ENCODE data around the gene CKAP4. TPM values are rescaled to one million over a fixed set of nuclear protein-coding genes. Genes with fewer than 3 reads are reported as not detected.

Gene CKAP4
- total and polyA plus RNA-seq, 2 experiments from 2014 or later, result 32.3 to 58.8 TPM

GRCh38 chr12:106213662-106214061, 34.2 kb downstream of the CKAP4 start (continued):
- TF ChIP-seq, protein P1, sequence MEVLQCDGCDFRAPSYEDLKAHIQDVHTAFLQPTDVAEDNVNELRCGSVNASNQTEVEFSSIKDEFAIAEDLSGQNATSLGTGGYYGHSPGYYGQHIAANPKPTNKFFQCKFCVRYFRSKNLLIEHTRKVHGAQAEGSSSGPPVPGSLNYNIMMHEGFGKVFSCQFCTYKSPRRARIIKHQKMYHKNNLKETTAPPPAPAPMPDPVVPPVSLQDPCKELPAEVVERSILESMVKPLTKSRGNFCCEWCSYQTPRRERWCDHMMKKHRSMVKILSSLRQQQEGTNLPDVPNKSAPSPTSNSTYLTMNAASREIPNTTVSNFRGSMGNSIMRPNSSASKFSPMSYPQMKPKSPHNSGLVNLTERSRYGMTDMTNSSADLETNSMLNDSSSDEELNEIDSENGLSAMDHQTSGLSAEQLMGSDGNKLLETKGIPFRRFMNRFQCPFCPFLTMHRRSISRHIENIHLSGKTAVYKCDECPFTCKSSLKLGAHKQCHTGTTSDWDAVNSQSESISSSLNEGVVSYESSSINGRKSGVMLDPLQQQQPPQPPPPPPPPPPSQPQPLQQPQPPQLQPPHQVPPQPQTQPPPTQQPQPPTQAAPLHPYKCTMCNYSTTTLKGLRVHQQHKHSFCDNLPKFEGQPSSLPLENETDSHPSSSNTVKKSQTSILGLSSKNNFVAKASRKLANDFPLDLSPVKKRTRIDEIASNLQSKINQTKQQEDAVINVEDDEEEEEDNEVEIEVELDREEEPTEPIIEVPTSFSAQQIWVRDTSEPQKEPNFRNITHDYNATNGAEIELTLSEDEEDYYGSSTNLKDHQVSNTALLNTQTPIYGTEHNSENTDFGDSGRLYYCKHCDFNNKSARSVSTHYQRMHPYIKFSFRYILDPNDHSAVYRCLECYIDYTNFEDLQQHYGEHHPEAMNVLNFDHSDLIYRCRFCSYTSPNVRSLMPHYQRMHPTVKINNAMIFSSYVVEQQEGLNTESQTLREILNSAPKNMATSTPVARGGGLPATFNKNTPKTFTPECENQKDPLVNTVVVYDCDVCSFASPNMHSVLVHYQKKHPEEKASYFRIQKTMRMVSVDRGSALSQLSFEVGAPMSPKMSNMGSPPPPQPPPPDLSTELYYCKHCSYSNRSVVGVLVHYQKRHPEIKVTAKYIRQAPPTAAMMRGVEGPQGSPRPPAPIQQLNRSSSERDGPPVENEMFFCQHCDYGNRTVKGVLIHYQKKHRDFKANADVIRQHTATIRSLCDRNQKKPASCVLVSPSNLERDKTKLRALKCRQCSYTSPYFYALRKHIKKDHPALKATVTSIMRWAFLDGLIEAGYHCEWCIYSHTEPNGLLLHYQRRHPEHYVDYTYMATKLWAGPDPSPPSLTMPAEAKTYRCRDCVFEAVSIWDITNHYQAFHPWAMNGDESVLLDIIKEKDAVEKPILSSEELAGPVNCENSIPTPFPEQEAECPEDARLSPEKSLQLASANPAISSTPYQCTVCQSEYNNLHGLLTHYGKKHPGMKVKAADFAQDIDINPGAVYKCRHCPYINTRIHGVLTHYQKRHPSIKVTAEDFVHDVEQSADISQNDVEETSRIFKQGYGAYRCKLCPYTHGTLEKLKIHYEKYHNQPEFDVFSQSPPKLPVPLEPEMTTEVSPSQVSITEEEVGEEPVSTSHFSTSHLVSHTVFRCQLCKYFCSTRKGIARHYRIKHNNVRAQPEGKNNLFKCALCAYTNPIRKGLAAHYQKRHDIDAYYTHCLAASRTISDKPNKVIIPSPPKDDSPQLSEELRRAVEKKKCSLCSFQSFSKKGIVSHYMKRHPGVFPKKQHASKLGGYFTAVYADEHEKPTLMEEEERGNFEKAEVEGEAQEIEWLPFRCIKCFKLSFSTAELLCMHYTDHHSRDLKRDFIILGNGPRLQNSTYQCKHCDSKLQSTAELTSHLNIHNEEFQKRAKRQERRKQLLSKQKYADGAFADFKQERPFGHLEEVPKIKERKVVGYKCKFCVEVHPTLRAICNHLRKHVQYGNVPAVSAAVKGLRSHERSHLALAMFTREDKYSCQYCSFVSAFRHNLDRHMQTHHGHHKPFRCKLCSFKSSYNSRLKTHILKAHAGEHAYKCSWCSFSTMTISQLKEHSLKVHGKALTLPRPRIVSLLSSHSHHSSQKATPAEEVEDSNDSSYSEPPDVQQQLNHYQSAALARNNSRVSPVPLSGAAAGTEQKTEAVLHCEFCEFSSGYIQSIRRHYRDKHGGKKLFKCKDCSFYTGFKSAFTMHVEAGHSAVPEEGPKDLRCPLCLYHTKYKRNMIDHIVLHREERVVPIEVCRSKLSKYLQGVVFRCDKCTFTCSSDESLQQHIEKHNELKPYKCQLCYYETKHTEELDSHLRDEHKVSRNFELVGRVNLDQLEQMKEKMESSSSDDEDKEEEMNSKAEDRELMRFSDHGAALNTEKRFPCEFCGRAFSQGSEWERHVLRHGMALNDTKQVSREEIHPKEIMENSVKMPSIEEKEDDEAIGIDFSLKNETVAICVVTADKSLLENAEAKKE (CRISPR knock-in tag; IDR thresholded peaks at IDR 0.05), result no peak
- TF ChIP-seq NANOG (IDR thresholded peaks at IDR 0.05; ENCODE audit: borderline replicate concordance) (no peak), CTCF (conservative IDR thresholded peaks at IDR 0.05; ENCODE audit: low read depth in 2 of 2) (no peak), ZNF331 (CRISPR knock-in tag; IDR thresholded peaks at IDR 0.05; ENCODE audit: low read depth) (no peak), ETS1 (IDR thresholded peaks at IDR 0.05) (no peak), POLR2AphosphoS5 (IDR thresholded peaks at IDR 0.05; ENCODE audit: low read depth) (no peak), EZH2phosphoT487 (IDR thresholded peaks at IDR 0.05; ENCODE audit: unreplicated experiment) (no peak)
